ENCODE data around the gene NBPF6. TPM values are rescaled to one million over a fixed set of nuclear protein-coding genes. Genes with fewer than 3 reads are reported as not detected.

NBPF6 gene
- total and polyA plus RNA-seq, 10 of the 15 experiments (the other 5 are each of a cell fraction or from before 2014, with no cell fraction given) = not detected

DNA sequence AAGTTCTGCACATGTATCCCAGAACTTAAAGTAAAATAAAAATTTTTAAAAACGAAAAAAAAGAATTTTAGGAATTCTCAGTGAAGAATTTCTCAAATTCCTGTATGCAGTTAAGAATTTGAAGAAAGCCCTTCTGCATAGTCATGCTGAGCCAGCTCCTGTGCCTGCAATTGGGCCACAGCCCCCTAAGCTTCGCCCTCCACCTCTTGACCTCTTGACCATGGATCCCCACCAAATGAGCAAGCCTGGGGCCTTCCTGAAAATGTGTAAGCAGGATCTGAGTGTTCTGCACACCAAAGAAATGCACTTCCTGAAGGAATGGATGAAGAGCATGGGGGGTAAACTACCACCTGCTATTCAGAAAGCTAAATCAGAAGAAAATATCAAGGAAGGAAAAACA lies 52.0 kb downstream of the NBPF6 start:
- Histone ChIP-seq H3K27me3 (replicated peaks in 1 of 2; ENCODE audit: control insufficient read depth in 2 of 2, insufficient read depth in 2 of 2, low read length in 1 of 2) (0 out of 4 replicates have a peak, but pooled peaks cover 0 to 3% of the 10 kb centered on the region in 2 experiments), H4K20me1 (ENCODE audit: control insufficient read depth, insufficient read depth) (no peaks in the 10 kb centered on the region), H3K9me3 (replicated peaks; ENCODE audit: control insufficient read depth, insufficient read depth, low read length) (no peaks in the 10 kb centered on the region), H3K4me3 (no peak overlapping the region), H3K9ac (ENCODE audit: control insufficient read depth, insufficient read depth, low read length) (no peak overlapping the region), H3K79me2 (ENCODE audit: control insufficient read depth, insufficient read depth, low read length) (no peaks in the 10 kb centered on the region), H3K4me1 (ENCODE audit: control insufficient read depth, insufficient read depth, low read length) (0 out of 2 replicates have a peak, but pooled peaks cover 3% of the 10 kb centered on the region), H3K4me2 (ENCODE audit: control insufficient read depth, insufficient read depth) (no peak overlapping the region), H3K27ac (ENCODE audit: control insufficient read depth, insufficient read depth) (no peak overlapping the region), H2AFZ (ENCODE audit: control insufficient read depth, low read depth, low read length) (no peak overlapping the region), H3K36me3 (ENCODE audit: control insufficient read depth in 2 of 2, insufficient read depth in 2 of 2, low read length in 1 of 2) (no peaks in the 10 kb centered on the region)
- in situ Hi-C loops (cut with MboI) = loop anchor here (5.0 to 25.0 kb wide), 2 partner anchors 140 to 715 kb away; no protein-coding TSS in a partner anchor
- ATAC-seq (no peak), FAIRE-seq (no peak), DNase-seq (ENCODE audit: low read depth, low spot score) (no peak)
- BruUV-seq (replicated peaks) = no TSS peak
- ChIA-PET RAD21 (ENCODE audit: unreplicated experiment) (no interaction called here), CTCF (no interaction called here), SMC1A (ENCODE audit: uncharacterized antibody, unreplicated experiment) (interaction anchor here (1.4 kb wide), 1 partner anchor 10 kb away, joined by 4 read pairs; no protein-coding TSS in a partner anchor), POLR2A (no interaction called here)
- intact Hi-C loops (cut with micrococcal nuclease; ENCODE audit: unreplicated experiment) = loop anchor here (10.0 kb wide), 1 partner anchor 717 kb away; no protein-coding TSS in a partner anchor
- no peak for TF ChIP-seq SIN3A (IDR thresholded peaks at IDR 0.05; ENCODE audit: low read depth, low read length)
- no peak for TF ChIP-seq RFX5 (IDR thresholded peaks at IDR 0.05; ENCODE audit: low read depth, low read length)
- TF ChIP-seq ATF7 (IDR thresholded peaks at IDR 0.05; ENCODE audit: low read depth) = no peak
- no peak for TF ChIP-seq PAX8 (IDR thresholded peaks at IDR 0.05)
- no peak for TF ChIP-seq SKIL (IDR thresholded peaks at IDR 0.05; ENCODE audit: low read depth, poor library complexity, severe bottlenecking)
- no peak for TF ChIP-seq HDAC2 (IDR thresholded peaks at IDR 0.05)
- TF ChIP-seq MEF2A (IDR thresholded peaks at IDR 0.05; ENCODE audit: insufficient read depth, low read depth, low read length) = no peak
- TF ChIP-seq NR2C1 (IDR thresholded peaks at IDR 0.05) = no peak
- TF ChIP-seq NRF1 (conservative IDR thresholded peaks at IDR 0.05; ENCODE audit: low read depth, low read length) = no peak
- no peak for TF ChIP-seq ZNF274 (IDR thresholded peaks at IDR 0.05; ENCODE audit: insufficient read depth, insufficient read length)
- TF ChIP-seq RAD51 (IDR thresholded peaks at IDR 0.05) = no peak
- TF ChIP-seq ZNF217 (IDR thresholded peaks at IDR 0.05) = no peak
- no peak for TF ChIP-seq SMARCA5 (IDR thresholded peaks at IDR 0.05)
- no peak for TF ChIP-seq ZNF592 (IDR thresholded peaks at IDR 0.05)
- TF ChIP-seq POLR2A (IDR thresholded peaks at IDR 0.05; ENCODE audit: low read depth, low read length) = no peak
- WGBS (ENCODE audit: insufficient coverage, insufficient replicate concordance, low lambda C conversion rate, missing lambda C conversion rate) = 2% methylated on average over 2 of the region's 2 CpGs
